Fibroblast of lung (primary cell): ENCODE data around the gene ZNF750. TPM values are rescaled to one million over a fixed set of nuclear protein-coding genes. Genes with fewer than 3 reads are reported as not detected.

ENCODE experiments used
- DNase-seq, 2 donors: peaks; one replicate each; pipeline versions ENCODE4 v3.0.0 to v3.0.0-alpha.2; 2010; ENCODE audit warnings: low read depth in 2 of 2
- H2AFZ ChIP-seq: 2 replicates; pipeline ENCODE4 v1.5.1; 2012; ENCODE audit warnings: low read length, control low read depth, inconsistent platforms
- H3K27ac ChIP-seq: 2 replicates; pipeline ENCODE4 v1.5.1; 2011; ENCODE audit warnings: low read length, control low read depth; ENCODE audit not compliant: insufficient read depth
- H3K27me3 ChIP-seq: 2 replicates; pipeline ENCODE4 v1.5.1; 2011; ENCODE audit warnings: mild to moderate bottlenecking, low read length; ENCODE audit not compliant: control insufficient read depth, insufficient read depth
- H3K36me3 ChIP-seq: 2 replicates; pipeline ENCODE4 v1.5.1; 2011; ENCODE audit warnings: low read length; ENCODE audit not compliant: control insufficient read depth, insufficient read depth
- H3K4me1 ChIP-seq: 2 replicates; pipeline ENCODE4 v1.5.1; 2011; ENCODE audit warnings: low read length; ENCODE audit not compliant: control insufficient read depth, insufficient read depth; ENCODE audit errors: extremely low read depth
- H3K4me2 ChIP-seq: 2 replicates; pipeline ENCODE4 v1.5.1; 2011; ENCODE audit warnings: low read length, control low read depth; ENCODE audit not compliant: insufficient read depth; ENCODE audit errors: extremely low read depth
- H3K4me3 ChIP-seq, 4 experiments: fragments of 200-600 bp in 1 of 4; sonication (generic) in 1 of 4; replicated peaks in 1 of 4; 2 replicates each; pipeline ENCODE4 v1.5.1; 2011 to 2016; ENCODE audit warnings: low read length in 4 of 4, low read depth in 3 of 4, mild to moderate bottlenecking in 3 of 4, control low read depth in 2 of 4, inconsistent platforms in 1 of 4, mixed read lengths in 1 of 4; ENCODE audit not compliant: insufficient read depth in 1 of 4; ENCODE audit errors: control extremely low read depth in 1 of 4
- H3K79me2 ChIP-seq: 2 replicates; pipeline ENCODE4 v1.5.1; 2012; ENCODE audit warnings: mild to moderate bottlenecking, low read length, inconsistent platforms; ENCODE audit not compliant: control insufficient read depth, insufficient read depth
- H3K9ac ChIP-seq: 2 replicates; pipeline ENCODE4 v1.5.1; 2011; ENCODE audit warnings: mild to moderate bottlenecking, low read length, control low read depth; ENCODE audit not compliant: insufficient read depth
- H3K9me3 ChIP-seq: 2 replicates; pipeline ENCODE4 v1.5.1; 2012; ENCODE audit warnings: low read depth, low read length; ENCODE audit not compliant: control insufficient read depth, insufficient read depth
- H4K20me1 ChIP-seq: 2 replicates; pipeline ENCODE4 v1.5.1; 2011; ENCODE audit warnings: low read length; ENCODE audit not compliant: control insufficient read depth, insufficient read depth; ENCODE audit errors: extremely low read depth
- CTCF ChIP-seq, 2 donors: IDR thresholded peaks in 1 of 2; conservative IDR thresholded peaks in 1 of 2; 1 replicate in 1 of 2; 2 replicates in 1 of 2; pipeline ENCODE4 v1.5.1; 2011 to 2012; ENCODE audit warnings: low read length in 2 of 2, control low read depth in 1 of 2, inconsistent platforms in 1 of 2, low read depth in 1 of 2, mild to moderate bottlenecking in 1 of 2
- EZH2 ChIP-seq: IDR thresholded peaks from 2 replicates; pipeline ENCODE4 v1.5.1; 2012; ENCODE audit warnings: low read length, control low read depth, mild to moderate bottlenecking; ENCODE audit errors: missing control alignments
- polyA plus RNA-seq, 2 donors: library from polyadenylated mRNA; depleted of rRNA in 1 of 2; stranded (reverse) in 1 of 2; unstranded in 1 of 2; fragments of >200 nt; gene quantifications; 2 replicates each; pipeline ENCODE4 v1.2.1, GENCODE V29; 2011 to 2012; ENCODE audit warnings: missing spikeins in 1 of 2
- total RNA-seq: library from RNA; depleted of rRNA; stranded (reverse); fragments of >200 nt; gene quantifications from 2 replicates; pipeline ENCODE4 v1.2.1, GENCODE V29; 2014

ZNF750 gene
- total and polyA plus RNA-seq, 2 donors (not counting 1 experiment from before 2014, with no cell fraction given), result not detected

GRCh38 chr17:82822281-82822680 lies 17.5 kb downstream of the ZNF750 start:
- TF ChIP-seq EZH2, result no peak
- Histone ChIP-seq H3K79me2 (no peaks in the 10 kb centered on the region), H3K4me2 (no peak overlapping the region), H3K4me3 (no peak overlapping the region), H2AFZ (no peak overlapping the region), H3K9ac (no peak overlapping the region), H4K20me1 (no peaks in the 10 kb centered on the region), H3K27me3 (no peaks in the 10 kb centered on the region), H3K9me3 (no peaks in the 10 kb centered on the region), H3K36me3 (no peaks in the 10 kb centered on the region), H3K4me1 (no peaks in the 10 kb centered on the region), H3K27ac (no peak overlapping the region)
- no peak for DNase-seq

- no peak for TF ChIP-seq EZH2
- TF ChIP-seq CTCF (conservative IDR thresholded peaks at IDR 0.05 in 1 of 2, IDR thresholded peaks at IDR 0.05 in 1 of 2; ENCODE audit: low read depth in 1 of 2, low read length in 2 of 2), result no peak
- no peak overlapping the region for H3K27ac ChIP-seq
- H3K9ac ChIP-seq, result no peak overlapping the region
- no peaks in the 10 kb centered on the region for H3K36me3 ChIP-seq
- no peak overlapping the region for H3K4me2 ChIP-seq
- H3K79me2 ChIP-seq, result no peaks in the 10 kb centered on the region
- H2AFZ ChIP-seq, result no peak overlapping the region
- H3K27me3 ChIP-seq, result no peaks in the 10 kb centered on the region
- H4K20me1 ChIP-seq, result no peaks in the 10 kb centered on the region
- H3K4me3 ChIP-seq, result no peak overlapping the region
- H3K9me3 ChIP-seq, result no peaks in the 10 kb centered on the region
- DNase-seq, result no peak
- no peaks in the 10 kb centered on the region for H3K4me1 ChIP-seq
Measured at GRCh38 chr17:82821554-82821953, 18.3 kb downstream of the ZNF750 start.

- H3K9me3 ChIP-seq, result no peaks in the 10 kb centered on the region
- peaks cover 2% of the 10 kb centered on the region for H3K36me3 ChIP-seq
- H3K27ac ChIP-seq, result no peak overlapping the region
- H3K79me2 ChIP-seq, result no peaks in the 10 kb centered on the region
- H3K4me3 ChIP-seq, result no peak overlapping the region
- TF ChIP-seq EZH2, result no peak
- no peak for TF ChIP-seq CTCF (conservative IDR thresholded peaks at IDR 0.05 in 1 of 2, IDR thresholded peaks at IDR 0.05 in 1 of 2; ENCODE audit: low read depth in 1 of 2, low read length in 2 of 2)
- no peaks in the 10 kb centered on the region for H3K27me3 ChIP-seq
- H4K20me1 ChIP-seq, result no peaks in the 10 kb centered on the region
- no peak overlapping the region for H3K4me2 ChIP-seq
- DNase-seq, result no peak
- H3K4me1 ChIP-seq, result no peaks in the 10 kb centered on the region
- no peak overlapping the region for H2AFZ ChIP-seq
- no peak overlapping the region for H3K9ac ChIP-seq
Measured at GRCh38 chr17:82820278-82821251, 19.3 kb downstream of the ZNF750 start.
